Testis (tissue), 3 donors: Measurements from ENCODE around the gene ENG. TPM values are rescaled to one million over a fixed set of nuclear protein-coding genes. Genes with fewer than 3 reads are reported as not detected.
A peak's percentile ranks its signal among the peaks of the same experiment; 100 is the strongest.

ENCODE experiments used
- DNase-seq: peaks from one replicate; pipeline ENCODE4 v3.0.0-alpha.2; 2019
- H3K27ac ChIP-seq, 2 donors: fragments of 200-600 bp; sonication (generic); one replicate each; pipeline ENCODE4 v1.5.1; 2019
- H3K27me3 ChIP-seq: fragments of 200-600 bp; sonication (generic); one replicate; pipeline ENCODE4 v1.5.1; 2019
- H3K36me3 ChIP-seq: fragments of 200-600 bp; sonication (generic); one replicate; pipeline ENCODE4 v1.5.1; 2017; ENCODE audit warnings: low read depth; ENCODE audit errors: missing control alignments
- H3K4me1 ChIP-seq: fragments of 200-600 bp; sonication (generic); one replicate; pipeline ENCODE4 v1.5.1; 2019
- H3K4me3 ChIP-seq, 2 donors: fragments of 200-600 bp; sonication (generic); one replicate each; pipeline ENCODE4 v1.5.1; 2017 to 2019
- H3K9me3 ChIP-seq: fragments of 200-600 bp; sonication (generic); one replicate; pipeline ENCODE4 v1.5.1; 2017
- CTCF ChIP-seq, 3 experiments: fragments of 450-650 bp in 2 of 3; fragments of 200-600 bp in 1 of 3; sonication (generic) in 1 of 3; IDR thresholded peaks; one replicate each; pipeline ENCODE4 v1.5.1; 2016 to 2019; ENCODE audit warnings: antibody characterized with exemption in 3 of 3, mild to moderate bottlenecking in 2 of 3, moderate library complexity in 1 of 3
- POLR2A ChIP-seq: fragments of 450-650 bp; IDR thresholded peaks from one replicate; pipeline ENCODE4 v1.6.1; 2017; ENCODE audit warnings: antibody characterized with exemption, mild to moderate bottlenecking, moderate library complexity
- WGBS, 2 donors: methylation state at CpG; one replicate each; pipeline ENCODE4 v1.1.5; 2018; 5-methylcytosine and 5-hydroxymethylcytosine counted together
- intact Hi-C: fragments of 100-400 bp; cut with DNase I; formaldehyde crosslinking; loops from one replicate; pipeline ENCODE4 v1.15.1; 2023; ENCODE audit warnings: low total_unique reads
- polyA plus RNA-seq: library from polyadenylated mRNA; stranded (reverse); fragments of 350-450 nt; fragmentation: Illumina TruSeq; extraction: RNeasy Lipid Tissue Mini Kit (QIAGEN cat#74804); gene quantifications from one replicate; pipeline ENCODE4 v1.2.3, GENCODE V29; 2014; ENCODE audit warnings: low read depth, low replicate concordance; ENCODE audit not compliant: insufficient read depth
- total RNA-seq, 2 donors: library from RNA; depleted of rRNA; stranded (reverse); fragments of >200 nt; gene quantifications; one replicate each; pipeline ENCODE4 v1.2.3, GENCODE V29; 2016

Gene ENG
- total and polyA plus RNA-seq, 3 donors from 2014 or later, result 132 to 214 (median 144) TPM

GRCh38 chr9:127806871-127807270 is 47.6 kb downstream of the ENG start:
- intact Hi-C loops, result no loop called here
- peaks cover 16% of the 10 kb centered on the region for H3K4me1 ChIP-seq
- TF ChIP-seq CTCF (IDR thresholded peaks at IDR 0.05) (no peak), POLR2A (no peak)
- 90 to 93% methylated on average over 12 to 14 of the region's 14 CpGs for WGBS, 2 donors
- no peak overlapping the region for H3K4me3 ChIP-seq
- H3K27ac ChIP-seq, result no peak overlapping the region
- H3K9me3 ChIP-seq, result no peaks in the 10 kb centered on the region
- no peaks in the 10 kb centered on the region for H3K27me3 ChIP-seq
- H3K36me3 ChIP-seq, result no peaks in the 10 kb centered on the region
- DNase-seq, result no peak

GRCh38 chr9:127805620-127806019 is 48.8 kb downstream of the ENG start:
- no peaks in the 10 kb centered on the region for H3K36me3 ChIP-seq

GRCh38 chr9:127803507-127804352 is 50.7 kb downstream of the ENG start:
- WGBS, 2 donors, result 24 to 47% methylated on average over 12 to 18 of the region's 18 CpGs
- Histone ChIP-seq H3K9me3 (no peaks in the 10 kb centered on the region), H3K27me3 (no peaks in the 10 kb centered on the region), H3K4me1 (peaks cover 13% of the 10 kb centered on the region), H3K27ac (peak overlapping the region; percentile 65 to 90), H3K36me3 (no peaks in the 10 kb centered on the region), H3K4me3 (peak overlapping the region; percentile 74 to 78)
- TF ChIP-seq CTCF (IDR thresholded peaks at IDR 0.05), result no peak
- TF ChIP-seq POLR2A, result no peak
- intact Hi-C loops, result no loop called here
- no peak for DNase-seq

More at GRCh38 chr9:127805620-127806019, 48.8 kb downstream of the ENG start:
- no peak for DNase-seq
- Histone ChIP-seq H3K27me3 (no peaks in the 10 kb centered on the region), H3K4me3 (no peak overlapping the region), H3K27ac (no peak overlapping the region), H3K9me3 (no peaks in the 10 kb centered on the region), H3K4me1 (peaks cover 16% of the 10 kb centered on the region)
- 79 to 82% methylated on average over 8 of the region's 8 CpGs for WGBS, 2 donors
- TF ChIP-seq CTCF (IDR thresholded peaks at IDR 0.05), result no peak
- no peak for TF ChIP-seq POLR2A
- intact Hi-C loops, result no loop called here

- Histone ChIP-seq H3K9me3 (no peaks in the 10 kb centered on the region), H3K27ac (peak within 1 kb of the TSS; percentile 65 to 90), H3K4me1 (peaks cover 13% of the 10 kb centered on the region), H3K4me3 (peak within 1 kb of the TSS; percentile 74 to 78), H3K36me3 (no peaks in the 10 kb centered on the region), H3K27me3 (no peaks in the 10 kb centered on the region)
- peak; percentile 39 for TF ChIP-seq POLR2A
- TF ChIP-seq CTCF (IDR thresholded peaks at IDR 0.05), result no peak
- intact Hi-C loops, result no loop called here
- DNase-seq, result peak; percentile 90
- 0 to 1% methylated on average over 12 to 71 of the region's 83 CpGs for WGBS, 2 donors
Measured at GRCh38 chr9:127802576-127803443, 51.6 kb downstream of the ENG start, which contains the start of gene FPGS. TSS of gene FPGS (plus strand) at chr9:127802882. CDS start at chr9:127802925, 43 bp downstream.
